DMS53 (cell line): ENCODE data around the gene CAMK2N1.
"Not testable (repeated sequence)": the region's sequence is repeated elsewhere in the genome, so short reads cannot be mapped to it uniquely, and the experiment has no call there.

Experiments used
- DNase-seq: peaks from one replicate; lab custom pipeline; 2025; lab: John Stamatoyannopoulos, UW

Gene CAMK2N1

GRCh38 chr1:20485527-20486456 is at the start of gene CAMK2N1:
TSS of gene CAMK2N1 (minus strand) at chr1:20486210. CDS start at chr1:20485379, 831 bp downstream.
- DNase-seq: peak; percentile 92

GRCh38 chr1:20534659-20535417 is 48.8 kb upstream of the CAMK2N1 start:
- no peak for DNase-seq

GRCh38 chr1:20533635-20534034 is 47.6 kb upstream of the CAMK2N1 start:
- no peak for DNase-seq

DNA sequence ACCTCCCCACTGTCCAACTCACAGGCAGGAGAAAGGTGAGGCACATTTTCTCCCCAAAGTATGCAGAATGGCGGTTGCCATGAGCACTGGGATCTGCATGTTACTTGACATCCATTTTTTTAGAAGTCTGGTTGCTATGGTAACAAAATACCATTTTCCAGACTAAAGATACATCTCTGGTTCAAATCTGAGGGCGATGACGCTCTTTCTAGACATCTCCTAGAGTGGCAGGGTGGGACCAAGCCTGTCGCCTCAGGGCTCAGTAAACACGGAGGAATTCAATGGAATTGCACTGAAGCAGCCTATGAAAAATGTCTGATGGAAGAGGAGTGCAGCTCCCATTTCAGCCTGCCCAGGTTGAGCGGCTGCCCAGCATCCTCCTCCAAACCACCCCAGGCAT is 44.9 kb upstream of the CAMK2N1 start:
- DNase-seq: peak; percentile 38

GRCh38 chr1:20530306-20530705 is 44.3 kb upstream of the CAMK2N1 start:
- DNase-seq: peak; percentile 64

DNA sequence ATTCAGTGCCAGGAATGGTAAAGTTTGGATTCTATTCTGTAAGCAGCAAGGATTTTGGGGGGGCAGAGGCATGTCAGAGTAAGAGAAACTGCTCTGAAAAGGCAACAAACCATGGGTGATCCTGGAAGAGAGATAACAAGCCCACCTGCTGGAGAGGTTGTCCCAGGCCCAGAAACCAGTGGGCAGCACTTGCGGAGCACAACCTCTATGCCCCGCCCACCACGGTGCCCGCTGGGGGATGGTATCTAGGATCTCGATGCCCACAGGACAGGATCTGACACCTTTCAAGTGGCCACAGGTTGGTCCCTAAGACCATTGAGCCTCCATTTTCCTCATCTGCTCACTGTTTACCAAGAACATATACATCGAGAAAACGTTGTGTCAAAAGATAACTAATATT is 42.2 kb upstream of the CAMK2N1 start:
- DNase-seq: no peak

GRCh38 chr1:20526267-20526666 is 40.3 kb upstream of the CAMK2N1 start:
- DNase-seq: no peak

- DNase-seq: peak; percentile 88
Observed at GRCh38 chr1:20521960-20522861, 36.2 kb upstream of the CAMK2N1 start.

- not testable (repeated sequence) for DNase-seq
Observed at GRCh38 chr1:20519609-20520262, 33.7 kb upstream of the CAMK2N1 start.

GRCh38 chr1:20511518-20512428 is 25.8 kb upstream of the CAMK2N1 start:
- peak; percentile 48 for DNase-seq

GRCh38 chr1:20508411-20508771 is 22.4 kb upstream of the CAMK2N1 start:
- no peak for DNase-seq

- DNase-seq: peak; percentile 95
Observed at GRCh38 chr1:20507564-20508410, 21.8 kb upstream of the CAMK2N1 start, which contains the start of gene MUL1. TSS of gene MUL1 (minus strand) at chr1:20508151. CDS start at chr1:20508024, 127 bp downstream.

- DNase-seq: no peak
Observed at GRCh38 chr1:20507248-20507563, 21.2 kb upstream of the CAMK2N1 start.

DNA sequence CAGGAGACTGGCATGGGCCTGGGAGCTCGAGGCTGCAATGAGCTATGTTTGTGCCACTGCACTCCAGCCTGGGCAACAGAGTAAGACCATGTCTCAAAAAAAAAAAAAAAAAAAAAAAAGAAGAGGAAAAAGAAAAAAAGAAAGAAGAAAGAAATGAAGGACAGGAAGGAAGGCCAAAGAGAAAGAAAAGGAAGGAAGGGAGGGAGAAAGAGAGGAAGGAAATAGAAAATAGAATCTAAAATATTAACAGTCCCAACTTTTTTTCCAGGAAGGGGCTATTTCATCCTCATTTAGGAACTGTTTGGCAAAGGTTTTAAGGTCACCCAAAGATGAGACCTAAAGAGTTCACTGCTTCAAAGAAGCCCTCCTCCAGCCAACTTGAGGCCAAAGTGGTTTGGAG is 19.5 kb upstream of the CAMK2N1 start:
- DNase-seq: no peak

DNA sequence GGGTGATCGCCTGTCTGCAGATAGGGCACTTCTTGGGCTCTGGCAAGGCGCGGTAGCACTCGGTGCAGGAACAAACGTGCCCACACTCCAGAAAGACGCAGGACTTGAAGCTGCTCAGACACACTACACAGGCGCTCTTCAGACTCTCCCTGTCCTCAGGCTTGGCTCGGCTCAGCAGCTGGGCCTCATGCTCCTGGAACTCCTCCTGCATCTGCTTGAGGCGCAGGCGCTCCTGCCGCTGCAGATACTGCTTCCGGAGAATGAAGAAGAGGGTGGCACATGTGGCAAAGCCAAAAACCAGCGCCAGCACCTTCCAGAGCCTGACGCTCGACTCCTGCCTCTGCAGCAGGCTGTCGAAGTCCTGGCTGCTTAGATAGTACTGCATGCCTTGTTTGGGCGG is 14.7 kb upstream of the CAMK2N1 start:
- DNase-seq: no peak

- DNase-seq: no peak
Observed at GRCh38 chr1:20499718-20500117, 13.7 kb upstream of the CAMK2N1 start.

DNA sequence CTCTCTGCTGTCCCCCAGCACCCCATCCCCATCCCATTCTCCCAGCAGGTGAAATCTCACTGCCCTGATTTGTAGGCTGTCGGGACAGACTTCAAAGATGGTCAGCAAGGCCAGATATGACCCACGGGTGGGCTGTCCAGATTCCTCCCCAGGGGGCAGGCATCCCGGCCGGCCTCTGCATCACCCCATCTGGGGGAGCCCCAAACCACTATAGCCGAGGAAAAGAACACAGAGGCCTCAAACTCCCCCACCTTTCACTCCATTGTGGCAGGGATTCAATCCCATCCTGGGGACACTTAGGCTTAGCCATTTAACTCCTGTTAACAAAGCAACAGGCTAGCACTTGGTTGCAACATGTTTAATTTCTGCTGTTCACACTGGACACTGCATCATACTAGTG is 13.1 kb upstream of the CAMK2N1 start:
- no peak for DNase-seq

- no peak for DNase-seq
Observed at GRCh38 chr1:20498116-20498515, 12.1 kb upstream of the CAMK2N1 start.

DNA sequence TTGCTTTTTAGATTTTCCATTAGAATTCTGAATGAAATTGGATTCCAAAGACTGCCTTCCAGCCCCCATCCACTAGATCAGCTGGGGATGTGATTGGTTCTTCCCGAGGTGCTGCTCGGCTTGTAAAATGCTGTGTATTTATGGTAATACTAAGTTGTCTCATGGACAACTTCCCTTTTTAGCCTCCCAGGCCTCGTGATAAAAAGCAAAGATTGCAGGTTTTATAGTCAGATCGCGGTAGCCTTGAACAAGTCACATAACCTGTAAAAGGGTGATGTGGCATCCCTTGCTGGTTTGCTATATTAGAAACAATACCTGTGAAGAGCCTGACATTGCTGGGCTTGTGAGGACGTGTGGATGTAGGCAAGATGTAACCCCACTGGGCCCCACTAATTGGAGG is 11.5 kb upstream of the CAMK2N1 start:
- no peak for DNase-seq
